Measurements from ENCODE around the gene EVC2.

EVC2 gene

GRCh38 chr4:5742968-5743367, 34.6 kb upstream of the EVC2 start:
- no peak for ATAC-seq
- TF ChIP-seq ZFP3 (CRISPR knock-in tag; IDR thresholded peaks at IDR 0.05) (no peak), PATZ1 (CRISPR knock-in tag; IDR thresholded peaks at IDR 0.05; ENCODE audit: borderline replicate concordance) (no peak)

- no peak for ATAC-seq
These were observed 34.0 kb upstream of the EVC2 start for GRCh38 chr4:5742388-5742787.

GRCh38 chr4:5738061-5738460, 29.7 kb upstream of the EVC2 start:
- no peak for TF ChIP-seq TSHZ2 (CRISPR knock-in tag; IDR thresholded peaks at IDR 0.05)
- ATAC-seq: no peak

More at GRCh38 chr4:5742388-5742787, 34.0 kb upstream of the EVC2 start:
- no peak for TF ChIP-seq ZFP3 (CRISPR knock-in tag; IDR thresholded peaks at IDR 0.05)
- no peak for TF ChIP-seq ARNTL (CRISPR knock-in tag; IDR thresholded peaks at IDR 0.05; ENCODE audit: borderline replicate concordance, low read depth)
- TF ChIP-seq ESRRG (CRISPR knock-in tag; IDR thresholded peaks at IDR 0.05): no peak
- no peak for TF ChIP-seq SNAI2 (CRISPR knock-in tag; IDR thresholded peaks at IDR 0.05)
- TF ChIP-seq OSR1 (CRISPR knock-in tag; IDR thresholded peaks at IDR 0.05): no peak
- no peak for TF ChIP-seq CSDC2 (CRISPR knock-in tag; IDR thresholded peaks at IDR 0.05)
- TF ChIP-seq ZNF565 (CRISPR knock-in tag; conservative IDR thresholded peaks at IDR 0.05; ENCODE audit: low read depth): no peak

- ATAC-seq: no peak
- TF ChIP-seq ZFP30 (CRISPR knock-in tag; IDR thresholded peaks at IDR 0.05): no peak
- no peak for TF ChIP-seq ZFP3 (CRISPR knock-in tag; IDR thresholded peaks at IDR 0.05)
- no peak for TF ChIP-seq OSR1 (CRISPR knock-in tag; IDR thresholded peaks at IDR 0.05)
- no peak for TF ChIP-seq PATZ1 (CRISPR knock-in tag; IDR thresholded peaks at IDR 0.05; ENCODE audit: borderline replicate concordance)
- no peak for TF ChIP-seq ISL1 (CRISPR knock-in tag; IDR thresholded peaks at IDR 0.05)
- TF ChIP-seq TOX (CRISPR knock-in tag; IDR thresholded peaks at IDR 0.05; ENCODE audit: borderline replicate concordance): no peak
- TF ChIP-seq ZNF8 (CRISPR knock-in tag; IDR thresholded peaks at IDR 0.05): no peak
These were observed 27.1 kb upstream of the EVC2 start for GRCh38 chr4:5735463-5735862.

GRCh38 chr4:5734853-5735252, 26.5 kb upstream of the EVC2 start:
- ATAC-seq: no peak
- TF ChIP-seq ZNF8 (CRISPR knock-in tag; IDR thresholded peaks at IDR 0.05): no peak
- TF ChIP-seq TCF4 (CRISPR knock-in tag; IDR thresholded peaks at IDR 0.05; ENCODE audit: borderline replicate concordance): no peak
- TF ChIP-seq GLIS3 (CRISPR knock-in tag; IDR thresholded peaks at IDR 0.05): no peak
- TF ChIP-seq OSR1 (CRISPR knock-in tag; IDR thresholded peaks at IDR 0.05): no peak
- no peak for TF ChIP-seq ZNF565 (CRISPR knock-in tag; conservative IDR thresholded peaks at IDR 0.05; ENCODE audit: low read depth)
- TF ChIP-seq ARNTL (CRISPR knock-in tag; IDR thresholded peaks at IDR 0.05; ENCODE audit: borderline replicate concordance, low read depth): no peak
- no peak for TF ChIP-seq BACH2 (CRISPR knock-in tag; IDR thresholded peaks at IDR 0.05; ENCODE audit: borderline replicate concordance)
- TF ChIP-seq TSHZ2 (CRISPR knock-in tag; IDR thresholded peaks at IDR 0.05): no peak
- TF ChIP-seq ZC3H10 (CRISPR knock-in tag; IDR thresholded peaks at IDR 0.05): no peak
- TF ChIP-seq SNAI2 (CRISPR knock-in tag; IDR thresholded peaks at IDR 0.05): no peak
- TF ChIP-seq RARB (CRISPR knock-in tag; IDR thresholded peaks at IDR 0.05): no peak
- no peak for TF ChIP-seq ZFP3 (CRISPR knock-in tag; IDR thresholded peaks at IDR 0.05)
- no peak for TF ChIP-seq PPARA (CRISPR knock-in tag; IDR thresholded peaks at IDR 0.05; ENCODE audit: borderline replicate concordance)
- TF ChIP-seq CREB5 (CRISPR knock-in tag; IDR thresholded peaks at IDR 0.05; ENCODE audit: low read depth): no peak
- TF ChIP-seq CSDC2 (CRISPR knock-in tag; IDR thresholded peaks at IDR 0.05): no peak
- no peak for TF ChIP-seq ZNF70 (CRISPR knock-in tag; IDR thresholded peaks at IDR 0.05)
- TF ChIP-seq TOX (CRISPR knock-in tag; IDR thresholded peaks at IDR 0.05; ENCODE audit: borderline replicate concordance): no peak
- TF ChIP-seq CSRNP3 (CRISPR knock-in tag; IDR thresholded peaks at IDR 0.05): no peak
- no peak for TF ChIP-seq ESRRG (CRISPR knock-in tag; IDR thresholded peaks at IDR 0.05)

Measured in SK-N-SH treated with all-trans-retinoic acid at 6 μM for 48 hours (cell line).